HCT116 (cell line): ENCODE data around the gene CDHR1.

Experiments
- CEBPB ChIP-seq: IDR thresholded peaks from 2 replicates; pipeline ENCODE4 v1.6.1; 2012; ENCODE audit warnings: low read depth
- EGR1 ChIP-seq: IDR thresholded peaks from 2 replicates; pipeline ENCODE4 v1.6.1; 2012; ENCODE audit warnings: low read depth
- EZH2 ChIP-seq: fragments of 200-600 bp; sonication (generic); IDR thresholded peaks from 2 replicates; pipeline ENCODE4 v1.6.1; 2017; ENCODE audit warnings: antibody characterized with exemption, mixed run types
- FOSL1 ChIP-seq: IDR thresholded peaks from 2 replicates; pipeline ENCODE4 v1.6.1; 2012; ENCODE audit warnings: low read depth
- POLR2A ChIP-seq: IDR thresholded peaks from 2 replicates; pipeline ENCODE4 v1.7.0; 2011; ENCODE audit warnings: borderline replicate concordance; ENCODE audit not compliant: insufficient read depth, insufficient read length; ENCODE audit errors: extremely low read depth
- POLR2AphosphoS5 ChIP-seq: IDR thresholded peaks from 2 replicates; pipeline ENCODE4 v1.6.1; 2011; ENCODE audit warnings: mild to moderate bottlenecking, low read depth, low read length, moderate library complexity
- SIN3A ChIP-seq: IDR thresholded peaks from 2 replicates; pipeline ENCODE4 v1.6.1; 2012; ENCODE audit warnings: low read depth
- YY1 ChIP-seq: IDR thresholded peaks from 2 replicates; pipeline ENCODE4 v1.6.1; 2011; ENCODE audit warnings: low read length, low read depth, moderate library complexity, mild to moderate bottlenecking; ENCODE audit not compliant: insufficient replicate concordance; ENCODE audit errors: extremely low read depth
- ZNF274 ChIP-seq: fragments of 200-500 bp; sonication (Bioruptor generic); IDR thresholded peaks from 2 replicates; pipeline ENCODE4 v1.6.1; 2014; ENCODE audit warnings: mild to moderate bottlenecking, low read depth, low read length, inconsistent platforms
- TF ChIP-seq, protein P1 (sequence below), 3 experiments: fragments of 200-600 bp in 1 of 3; sonication (generic) in 1 of 3; IDR thresholded peaks in 2 of 3; conservative IDR thresholded peaks in 1 of 3; 2 replicates each; pipeline ENCODE4 v1.5.1; 2012 to 2017; ENCODE audit warnings: low read depth in 2 of 3, low read length in 2 of 3, antibody characterized with exemption in 1 of 3, borderline replicate concordance in 1 of 3, control low read depth in 1 of 3, mild to moderate bottlenecking in 1 of 3, mixed read lengths in 1 of 3, mixed run types in 1 of 3, moderate library complexity in 1 of 3; ENCODE audit not compliant: insufficient read depth in 1 of 3
- TF ChIP-seq, protein P2 (sequence below): IDR thresholded peaks from 2 replicates; pipeline ENCODE4 v1.6.1; 2012; ENCODE audit warnings: low read depth
- TF ChIP-seq, protein P3 (sequence below): IDR thresholded peaks from 2 replicates; pipeline ENCODE4 v1.6.1; 2012

DNA sequence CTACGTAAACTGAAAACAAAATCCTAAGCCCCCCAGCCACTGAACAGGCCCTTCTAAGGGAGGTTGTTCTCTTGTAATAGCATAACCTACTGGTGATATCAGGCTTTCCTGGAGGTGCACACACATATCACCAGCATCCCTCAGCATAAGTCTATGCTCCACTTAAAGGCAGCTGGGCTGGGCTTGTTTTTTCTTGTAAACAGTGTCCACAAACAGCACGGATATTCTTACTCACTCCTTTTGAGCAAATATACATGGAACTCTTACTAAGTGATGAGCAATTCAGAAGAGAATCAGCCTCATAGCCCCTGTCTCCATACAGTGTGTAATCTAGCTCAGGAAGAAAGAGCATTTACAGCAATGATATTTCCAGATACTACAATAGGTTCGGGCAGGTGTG lies 44.6 kb downstream of the CDHR1 start:
- TF ChIP-seq EGR1, result no peak
- TF ChIP-seq, protein P1, sequence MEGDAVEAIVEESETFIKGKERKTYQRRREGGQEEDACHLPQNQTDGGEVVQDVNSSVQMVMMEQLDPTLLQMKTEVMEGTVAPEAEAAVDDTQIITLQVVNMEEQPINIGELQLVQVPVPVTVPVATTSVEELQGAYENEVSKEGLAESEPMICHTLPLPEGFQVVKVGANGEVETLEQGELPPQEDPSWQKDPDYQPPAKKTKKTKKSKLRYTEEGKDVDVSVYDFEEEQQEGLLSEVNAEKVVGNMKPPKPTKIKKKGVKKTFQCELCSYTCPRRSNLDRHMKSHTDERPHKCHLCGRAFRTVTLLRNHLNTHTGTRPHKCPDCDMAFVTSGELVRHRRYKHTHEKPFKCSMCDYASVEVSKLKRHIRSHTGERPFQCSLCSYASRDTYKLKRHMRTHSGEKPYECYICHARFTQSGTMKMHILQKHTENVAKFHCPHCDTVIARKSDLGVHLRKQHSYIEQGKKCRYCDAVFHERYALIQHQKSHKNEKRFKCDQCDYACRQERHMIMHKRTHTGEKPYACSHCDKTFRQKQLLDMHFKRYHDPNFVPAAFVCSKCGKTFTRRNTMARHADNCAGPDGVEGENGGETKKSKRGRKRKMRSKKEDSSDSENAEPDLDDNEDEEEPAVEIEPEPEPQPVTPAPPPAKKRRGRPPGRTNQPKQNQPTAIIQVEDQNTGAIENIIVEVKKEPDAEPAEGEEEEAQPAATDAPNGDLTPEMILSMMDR (IDR thresholded peaks at IDR 0.05 in 2 of 3, conservative IDR thresholded peaks at IDR 0.05 in 1 of 3; ENCODE audit: borderline replicate concordance in 1 of 3, insufficient read depth in 1 of 3, low read depth in 2 of 3, low read length in 2 of 3), result no peak
- TF ChIP-seq EZH2, result no peak
- no peak for TF ChIP-seq SIN3A
- TF ChIP-seq POLR2AphosphoS5, result no peak
- TF ChIP-seq POLR2A, result no peak
- TF ChIP-seq, protein P2, sequence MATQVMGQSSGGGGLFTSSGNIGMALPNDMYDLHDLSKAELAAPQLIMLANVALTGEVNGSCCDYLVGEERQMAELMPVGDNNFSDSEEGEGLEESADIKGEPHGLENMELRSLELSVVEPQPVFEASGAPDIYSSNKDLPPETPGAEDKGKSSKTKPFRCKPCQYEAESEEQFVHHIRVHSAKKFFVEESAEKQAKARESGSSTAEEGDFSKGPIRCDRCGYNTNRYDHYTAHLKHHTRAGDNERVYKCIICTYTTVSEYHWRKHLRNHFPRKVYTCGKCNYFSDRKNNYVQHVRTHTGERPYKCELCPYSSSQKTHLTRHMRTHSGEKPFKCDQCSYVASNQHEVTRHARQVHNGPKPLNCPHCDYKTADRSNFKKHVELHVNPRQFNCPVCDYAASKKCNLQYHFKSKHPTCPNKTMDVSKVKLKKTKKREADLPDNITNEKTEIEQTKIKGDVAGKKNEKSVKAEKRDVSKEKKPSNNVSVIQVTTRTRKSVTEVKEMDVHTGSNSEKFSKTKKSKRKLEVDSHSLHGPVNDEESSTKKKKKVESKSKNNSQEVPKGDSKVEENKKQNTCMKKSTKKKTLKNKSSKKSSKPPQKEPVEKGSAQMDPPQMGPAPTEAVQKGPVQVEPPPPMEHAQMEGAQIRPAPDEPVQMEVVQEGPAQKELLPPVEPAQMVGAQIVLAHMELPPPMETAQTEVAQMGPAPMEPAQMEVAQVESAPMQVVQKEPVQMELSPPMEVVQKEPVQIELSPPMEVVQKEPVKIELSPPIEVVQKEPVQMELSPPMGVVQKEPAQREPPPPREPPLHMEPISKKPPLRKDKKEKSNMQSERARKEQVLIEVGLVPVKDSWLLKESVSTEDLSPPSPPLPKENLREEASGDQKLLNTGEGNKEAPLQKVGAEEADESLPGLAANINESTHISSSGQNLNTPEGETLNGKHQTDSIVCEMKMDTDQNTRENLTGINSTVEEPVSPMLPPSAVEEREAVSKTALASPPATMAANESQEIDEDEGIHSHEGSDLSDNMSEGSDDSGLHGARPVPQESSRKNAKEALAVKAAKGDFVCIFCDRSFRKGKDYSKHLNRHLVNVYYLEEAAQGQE, result no peak
- TF ChIP-seq, protein P3, sequence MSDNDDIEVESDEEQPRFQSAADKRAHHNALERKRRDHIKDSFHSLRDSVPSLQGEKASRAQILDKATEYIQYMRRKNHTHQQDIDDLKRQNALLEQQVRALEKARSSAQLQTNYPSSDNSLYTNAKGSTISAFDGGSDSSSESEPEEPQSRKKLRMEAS, result no peak
- no peak for TF ChIP-seq YY1
- TF ChIP-seq ZNF274, result no peak
- TF ChIP-seq FOSL1, result no peak
- no peak for TF ChIP-seq CEBPB
